ENCODE data around the gene EFHC1. TPM values are rescaled to one million over a fixed set of nuclear protein-coding genes. Genes with fewer than 3 reads are reported as not detected.

Gene EFHC1
- total and polyA plus RNA-seq, 2 experiments from 2014 or later = 17.4 to 18.3 TPM

GRCh38 chr6:52403627-52404026 lies 16.5 kb upstream of the EFHC1 start:
- Histone ChIP-seq H3K4me1 (ENCODE audit: insufficient read depth) (no peaks in the 10 kb centered on the region), H3K4me2 (no peak overlapping the region), H3K9me3 (ENCODE audit: low read depth) (no peaks in the 10 kb centered on the region), H3K36me3 (replicated peaks; ENCODE audit: insufficient read depth, low read depth) (no peaks in the 10 kb centered on the region), H4K20me1 (ENCODE audit: insufficient read depth, poor library complexity, severe bottlenecking) (no peaks in the 10 kb centered on the region), H3K4me3 (no peak overlapping the region), H2AFZ (no peak overlapping the region), H3K79me2 (peaks cover 24% of the 10 kb centered on the region), H3K9me2 (replicated peaks; ENCODE audit: insufficient read depth) (no peaks in the 10 kb centered on the region), H3K27ac (no peak overlapping the region), H3K27me3 (no peaks in the 10 kb centered on the region)
- 93% methylated on average over 9 of the region's 9 CpGs for WGBS (ENCODE audit: low lambda C conversion rate, missing lambda C conversion rate)
- no peak for DNase-seq (ENCODE audit: low spot score)
- TF ChIP-seq EZH2 (IDR thresholded peaks at IDR 0.05; ENCODE audit: borderline replicate concordance) (no peak), EZH2phosphoT487 (IDR thresholded peaks at IDR 0.05; ENCODE audit: low read depth, severe bottlenecking, unreplicated experiment) (no peak), CTCF (IDR thresholded peaks at IDR 0.05; ENCODE audit: poor library complexity) (no peak)

- no peak overlapping the region for H2AFZ ChIP-seq
- H3K4me3 ChIP-seq = no peak overlapping the region
- TF ChIP-seq EZH2phosphoT487 (IDR thresholded peaks at IDR 0.05; ENCODE audit: low read depth, severe bottlenecking, unreplicated experiment) (no peak), CTCF (IDR thresholded peaks at IDR 0.05; ENCODE audit: poor library complexity) (no peak), EZH2 (IDR thresholded peaks at IDR 0.05; ENCODE audit: borderline replicate concordance) (no peak)
- H3K36me3 ChIP-seq (replicated peaks; ENCODE audit: insufficient read depth, low read depth) = no peaks in the 10 kb centered on the region
- H3K9me3 ChIP-seq (ENCODE audit: low read depth) = no peaks in the 10 kb centered on the region
- H4K20me1 ChIP-seq (ENCODE audit: insufficient read depth, poor library complexity, severe bottlenecking) = no peaks in the 10 kb centered on the region
- H3K79me2 ChIP-seq = peaks cover 21% of the 10 kb centered on the region
- H3K4me2 ChIP-seq = no peak overlapping the region
- 100% methylated on average over 1 of the region's 1 CpG for WGBS (ENCODE audit: low lambda C conversion rate, missing lambda C conversion rate)
- DNase-seq (ENCODE audit: low spot score) = no peak
- no peak overlapping the region for H3K27ac ChIP-seq
- H3K4me1 ChIP-seq (ENCODE audit: insufficient read depth) = peaks cover 3% of the 10 kb centered on the region
- no peaks in the 10 kb centered on the region for H3K9me2 ChIP-seq (replicated peaks; ENCODE audit: insufficient read depth)
- H3K27me3 ChIP-seq = no peaks in the 10 kb centered on the region
These were observed 14.9 kb upstream of the EFHC1 start for GRCh38 chr6:52405243-52405642.

DNA sequence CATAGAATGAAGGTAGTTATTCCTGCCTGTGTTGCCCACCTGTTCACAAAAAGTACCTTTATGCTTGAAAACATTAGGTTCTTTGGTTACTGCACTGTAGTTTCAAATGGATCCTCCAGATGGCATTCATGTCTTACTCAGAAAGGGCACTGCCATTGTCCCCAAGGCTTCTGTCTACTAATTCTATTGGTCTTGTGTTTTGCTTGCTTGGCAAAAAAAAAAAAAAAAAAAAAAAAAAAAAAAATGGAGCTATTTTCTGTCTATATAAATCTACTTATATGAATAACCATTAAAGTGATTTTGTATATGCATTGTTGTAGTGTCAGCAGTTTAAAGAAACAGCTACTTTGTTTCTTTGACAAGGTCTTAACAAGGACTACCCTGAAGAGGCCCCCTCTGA lies 12.7 kb upstream of the EFHC1 start:
- DNase-seq (ENCODE audit: low spot score) = peak; percentile 49
- H3K9me3 ChIP-seq (ENCODE audit: low read depth) = no peaks in the 10 kb centered on the region
- H3K4me3 ChIP-seq = no peak overlapping the region
- no peaks in the 10 kb centered on the region for H3K27me3 ChIP-seq
- H3K79me2 ChIP-seq = peaks cover 5% of the 10 kb centered on the region
- H3K36me3 ChIP-seq (replicated peaks; ENCODE audit: insufficient read depth, low read depth) = no peaks in the 10 kb centered on the region
- H3K4me2 ChIP-seq = no peak overlapping the region
- TF ChIP-seq CTCF (IDR thresholded peaks at IDR 0.05; ENCODE audit: poor library complexity) (peak; percentile 48), EZH2phosphoT487 (IDR thresholded peaks at IDR 0.05; ENCODE audit: low read depth, severe bottlenecking, unreplicated experiment) (no peak)
- H3K9me2 ChIP-seq (replicated peaks; ENCODE audit: insufficient read depth) = no peaks in the 10 kb centered on the region
- peaks cover 12% of the 10 kb centered on the region for H3K4me1 ChIP-seq (ENCODE audit: insufficient read depth)
- no peak overlapping the region for H2AFZ ChIP-seq
- no peaks in the 10 kb centered on the region for H4K20me1 ChIP-seq (ENCODE audit: insufficient read depth, poor library complexity, severe bottlenecking)
- no peak overlapping the region for H3K27ac ChIP-seq

GRCh38 chr6:52409499-52409898 lies 10.6 kb upstream of the EFHC1 start:
- WGBS (ENCODE audit: low lambda C conversion rate, missing lambda C conversion rate) = 23% methylated on average over 1 of the region's 1 CpG
- no peaks in the 10 kb centered on the region for H3K9me2 ChIP-seq (replicated peaks; ENCODE audit: insufficient read depth)
- no peaks in the 10 kb centered on the region for H3K9me3 ChIP-seq (ENCODE audit: low read depth)
- H3K27ac ChIP-seq = no peak overlapping the region
- peaks cover 5% of the 10 kb centered on the region for H3K79me2 ChIP-seq
- H2AFZ ChIP-seq = no peak overlapping the region
- H3K36me3 ChIP-seq (replicated peaks; ENCODE audit: insufficient read depth, low read depth) = no peaks in the 10 kb centered on the region
- H3K4me3 ChIP-seq = no peak overlapping the region
- H3K4me2 ChIP-seq = no peak overlapping the region
- H3K4me1 ChIP-seq (ENCODE audit: insufficient read depth) = peaks cover 12% of the 10 kb centered on the region
- TF ChIP-seq EZH2phosphoT487 (IDR thresholded peaks at IDR 0.05; ENCODE audit: low read depth, severe bottlenecking, unreplicated experiment) (no peak), EZH2 (IDR thresholded peaks at IDR 0.05; ENCODE audit: borderline replicate concordance) (no peak), CTCF (IDR thresholded peaks at IDR 0.05; ENCODE audit: poor library complexity) (no peak)
- H3K27me3 ChIP-seq = no peaks in the 10 kb centered on the region
- H4K20me1 ChIP-seq (ENCODE audit: insufficient read depth, poor library complexity, severe bottlenecking) = no peaks in the 10 kb centered on the region
- no peak for DNase-seq (ENCODE audit: low spot score)
